Neural cell (in vitro differentiated cells): ENCODE measurements around the gene RASL10A.

Experiments
- CTCF ChIP-seq: fragments of 450-650 bp; IDR thresholded peaks from 2 replicates; pipeline ENCODE4 v1.5.1; 2014; ENCODE audit warnings: antibody characterized with exemption, mild to moderate bottlenecking, moderate library complexity; ENCODE audit not compliant: poor library complexity, severe bottlenecking
- EP300 ChIP-seq: fragments of 450-650 bp; conservative IDR thresholded peaks from 2 replicates; pipeline ENCODE4 v1.6.1; 2014; ENCODE audit warnings: antibody characterized with exemption, mild to moderate bottlenecking, moderate library complexity; ENCODE audit not compliant: poor library complexity, severe bottlenecking
- EZH2 ChIP-seq: fragments of 200-600, 300-800 bp; shearing (Covaris generic), sonication (generic); IDR thresholded peaks from 2 replicates; pipeline ENCODE4 v1.6.1; 2014; ENCODE audit warnings: antibody characterized with exemption, low read length, borderline replicate concordance, mild to moderate bottlenecking; ENCODE audit not compliant: insufficient read depth, poor library complexity, severe bottlenecking
- MXI1 ChIP-seq: fragments of 450-650 bp; conservative IDR thresholded peaks from 2 replicates; pipeline ENCODE4 v1.6.1; 2014; ENCODE audit warnings: antibody characterized with exemption, mild to moderate bottlenecking; ENCODE audit not compliant: poor library complexity, severe bottlenecking
- POLR2AphosphoS5 ChIP-seq: IDR thresholded peaks from 2 replicates; pipeline ENCODE4 v1.6.1; 2012
- RAD21 ChIP-seq: fragments of 450-650 bp; conservative IDR thresholded peaks from 2 replicates; pipeline ENCODE4 v1.6.1; 2014; ENCODE audit warnings: antibody characterized with exemption, mild to moderate bottlenecking, moderate library complexity

GRCh38 chr22:29284196-29284595 lies 31.3 kb downstream of the RASL10A start:
- TF ChIP-seq CTCF (no peak), RAD21 (no peak), MXI1 (no peak), EP300 (no peak), EZH2 (no peak), POLR2AphosphoS5 (no peak)
